Esophagus squamous epithelium (tissue), 4 donors: ENCODE results near the gene CHN2.

ENCODE experiments used
- POLR2A ChIP-seq, 4 donors: fragments of 450-650 bp; IDR thresholded peaks; one replicate each; pipeline ENCODE4 v1.6.1; 2017; ENCODE audit warnings: antibody characterized with exemption in 4 of 4, mild to moderate bottlenecking in 4 of 4, moderate library complexity in 3 of 4
- TF ChIP-seq, protein P1 (sequence below), 6 experiments: fragments of 450-650 bp in 4 of 6; fragments of 200-600 bp in 2 of 6; sonication (generic) in 2 of 6; IDR thresholded peaks; one replicate each; pipeline ENCODE4 v1.5.1; 2016 to 2019; ENCODE audit warnings: antibody characterized with exemption in 6 of 6, mild to moderate bottlenecking in 4 of 6, moderate library complexity in 4 of 6

DNA sequence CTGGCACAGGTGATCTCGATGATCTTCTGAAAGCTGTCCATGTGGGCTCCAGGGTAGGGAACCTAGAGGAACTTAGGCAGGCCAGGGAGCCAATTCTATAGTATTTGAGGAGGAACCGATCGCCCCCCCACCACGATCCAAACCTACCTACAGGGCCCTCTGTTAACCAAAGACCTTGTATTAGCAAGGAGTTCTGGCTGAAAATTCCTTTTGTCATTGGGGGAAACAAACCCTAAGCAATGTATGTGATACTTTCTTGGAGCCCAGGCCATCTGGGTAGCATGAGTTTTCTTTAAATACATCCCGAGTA is 62.1 kb downstream of the CHN2 start:
- TF ChIP-seq, protein P1, sequence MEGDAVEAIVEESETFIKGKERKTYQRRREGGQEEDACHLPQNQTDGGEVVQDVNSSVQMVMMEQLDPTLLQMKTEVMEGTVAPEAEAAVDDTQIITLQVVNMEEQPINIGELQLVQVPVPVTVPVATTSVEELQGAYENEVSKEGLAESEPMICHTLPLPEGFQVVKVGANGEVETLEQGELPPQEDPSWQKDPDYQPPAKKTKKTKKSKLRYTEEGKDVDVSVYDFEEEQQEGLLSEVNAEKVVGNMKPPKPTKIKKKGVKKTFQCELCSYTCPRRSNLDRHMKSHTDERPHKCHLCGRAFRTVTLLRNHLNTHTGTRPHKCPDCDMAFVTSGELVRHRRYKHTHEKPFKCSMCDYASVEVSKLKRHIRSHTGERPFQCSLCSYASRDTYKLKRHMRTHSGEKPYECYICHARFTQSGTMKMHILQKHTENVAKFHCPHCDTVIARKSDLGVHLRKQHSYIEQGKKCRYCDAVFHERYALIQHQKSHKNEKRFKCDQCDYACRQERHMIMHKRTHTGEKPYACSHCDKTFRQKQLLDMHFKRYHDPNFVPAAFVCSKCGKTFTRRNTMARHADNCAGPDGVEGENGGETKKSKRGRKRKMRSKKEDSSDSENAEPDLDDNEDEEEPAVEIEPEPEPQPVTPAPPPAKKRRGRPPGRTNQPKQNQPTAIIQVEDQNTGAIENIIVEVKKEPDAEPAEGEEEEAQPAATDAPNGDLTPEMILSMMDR (IDR thresholded peaks at IDR 0.05) = no peak
- TF ChIP-seq POLR2A (IDR thresholded peaks at IDR 0.05) = no peak
